GM19025 (cell line): ENCODE measurements around the gene RBM45.
"Not testable (repeated sequence)": the region's sequence is repeated elsewhere in the genome, so short reads cannot be mapped to it uniquely, and the experiment has no call there.

Experiments
- ATAC-seq: cut with Tn5 transposase; IDR thresholded peaks from one replicate; pipeline ENCODE4 v1.9.1; 2021; ENCODE audit warnings: mild to moderate bottlenecking, low read depth, moderate library complexity; ENCODE audit not compliant: unreplicated experiment

RBM45 gene, protein sequence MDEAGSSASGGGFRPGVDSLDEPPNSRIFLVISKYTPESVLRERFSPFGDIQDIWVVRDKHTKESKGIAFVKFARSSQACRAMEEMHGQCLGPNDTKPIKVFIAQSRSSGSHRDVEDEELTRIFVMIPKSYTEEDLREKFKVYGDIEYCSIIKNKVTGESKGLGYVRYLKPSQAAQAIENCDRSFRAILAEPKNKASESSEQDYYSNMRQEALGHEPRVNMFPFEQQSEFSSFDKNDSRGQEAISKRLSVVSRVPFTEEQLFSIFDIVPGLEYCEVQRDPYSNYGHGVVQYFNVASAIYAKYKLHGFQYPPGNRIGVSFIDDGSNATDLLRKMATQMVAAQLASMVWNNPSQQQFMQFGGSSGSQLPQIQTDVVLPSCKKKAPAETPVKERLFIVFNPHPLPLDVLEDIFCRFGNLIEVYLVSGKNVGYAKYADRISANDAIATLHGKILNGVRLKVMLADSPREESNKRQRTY

DNA sequence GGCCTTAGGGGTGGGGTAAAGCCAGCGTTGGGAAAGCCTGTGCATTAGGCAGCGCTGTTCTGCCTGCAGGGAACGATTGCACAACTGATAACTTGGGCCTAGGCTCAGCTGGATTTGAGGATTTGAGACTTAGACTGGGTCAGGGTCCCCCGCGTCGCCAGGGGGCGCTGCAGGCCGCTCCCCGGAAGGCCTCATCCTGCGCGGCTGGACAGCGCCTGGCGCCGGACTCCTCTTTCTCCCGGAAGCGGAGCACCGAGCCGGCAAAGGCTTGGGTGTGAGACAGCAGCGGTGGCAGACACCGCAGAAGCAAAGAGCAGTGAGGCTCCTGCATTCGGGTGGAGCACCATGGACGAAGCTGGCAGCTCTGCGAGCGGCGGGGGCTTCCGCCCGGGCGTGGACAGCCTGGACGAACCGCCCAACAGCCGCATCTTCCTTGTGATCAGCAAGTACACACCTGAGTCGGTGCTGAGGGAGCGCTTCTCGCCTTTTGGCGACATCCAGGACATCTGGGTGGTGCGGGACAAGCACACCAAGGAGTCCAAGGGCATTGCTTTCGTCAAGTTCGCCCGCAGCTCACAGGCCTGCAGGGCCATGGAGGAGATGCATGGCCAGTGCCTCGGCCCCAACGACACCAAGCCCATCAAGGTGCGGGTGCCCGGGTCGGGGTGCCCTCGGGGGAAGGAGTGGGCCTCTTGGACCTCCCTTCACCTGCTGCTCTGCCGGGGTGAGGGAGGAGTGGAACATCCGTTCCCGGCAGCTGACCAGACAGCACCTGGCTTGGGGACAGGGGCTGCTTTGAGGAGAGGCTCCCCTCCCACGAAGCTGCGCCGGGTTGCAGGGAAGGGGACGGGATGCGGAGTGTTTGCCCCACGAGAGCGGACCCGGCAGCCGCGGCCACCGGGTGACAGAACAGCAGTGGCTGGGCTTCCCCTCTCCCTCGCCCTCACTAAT, at the start of gene RBM45:
TSS of gene RBM45 (plus strand) at position 236 of the 951 bp plus-strand sequence. CDS start at position 346, 110 bp downstream.
- peak; percentile 88 for ATAC-seq

DNA sequence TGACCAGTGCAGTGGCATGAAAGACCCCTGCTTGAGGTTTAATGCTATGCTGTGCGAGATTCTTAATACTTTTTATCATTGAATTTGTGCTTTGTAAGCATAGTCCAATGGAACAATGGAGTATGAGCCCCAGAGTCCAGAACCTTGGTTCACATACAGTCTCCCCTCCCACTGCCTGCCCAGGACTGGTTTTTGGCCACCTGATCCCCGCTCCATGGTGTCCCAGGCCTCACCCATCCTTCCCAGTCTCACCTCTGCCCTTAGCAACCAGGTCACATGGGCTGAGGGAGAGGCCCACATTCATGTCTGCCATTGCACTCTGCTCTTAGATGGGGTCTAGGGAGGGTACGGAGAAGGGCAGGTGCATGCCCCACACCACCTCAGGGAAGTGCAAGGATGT, 45.9 kb upstream of the RBM45 start:
- ATAC-seq = no peak

DNA sequence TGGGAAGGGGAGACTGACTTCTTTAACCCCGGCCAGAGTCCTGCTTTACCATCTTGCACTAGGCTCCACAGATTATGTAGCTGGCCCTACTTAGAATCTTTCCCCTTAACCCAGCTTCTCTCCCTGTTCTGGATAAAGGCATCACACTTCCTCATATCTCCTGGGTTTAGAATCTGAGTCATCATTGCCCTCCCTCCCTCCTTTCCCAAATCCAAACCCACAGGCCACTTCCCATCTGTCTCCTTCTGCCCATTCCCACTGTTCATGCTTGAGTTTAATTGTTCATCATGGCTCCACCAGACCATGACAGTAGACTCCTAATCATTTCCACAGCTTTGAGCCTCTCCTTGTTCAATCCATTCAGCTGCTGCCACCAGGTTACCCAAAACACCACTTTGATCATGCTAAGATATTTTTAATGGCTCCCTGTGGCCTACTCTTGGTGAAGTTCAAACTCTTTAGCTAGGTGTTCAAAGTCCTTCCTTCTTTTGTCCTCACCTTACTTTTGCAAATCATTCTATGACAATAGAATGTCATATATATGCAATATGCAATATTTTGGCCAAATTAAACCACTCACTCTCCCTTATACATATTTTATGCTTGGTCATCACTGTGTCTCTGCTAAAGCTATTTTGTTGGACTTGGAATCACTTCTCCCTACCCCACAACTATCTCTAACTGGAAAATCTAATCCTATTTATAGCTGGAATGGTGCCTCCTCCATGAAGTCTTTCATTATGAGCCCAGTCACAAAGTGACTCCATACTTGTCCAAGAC, 45.2 kb upstream of the RBM45 start:
- no peak for ATAC-seq

DNA sequence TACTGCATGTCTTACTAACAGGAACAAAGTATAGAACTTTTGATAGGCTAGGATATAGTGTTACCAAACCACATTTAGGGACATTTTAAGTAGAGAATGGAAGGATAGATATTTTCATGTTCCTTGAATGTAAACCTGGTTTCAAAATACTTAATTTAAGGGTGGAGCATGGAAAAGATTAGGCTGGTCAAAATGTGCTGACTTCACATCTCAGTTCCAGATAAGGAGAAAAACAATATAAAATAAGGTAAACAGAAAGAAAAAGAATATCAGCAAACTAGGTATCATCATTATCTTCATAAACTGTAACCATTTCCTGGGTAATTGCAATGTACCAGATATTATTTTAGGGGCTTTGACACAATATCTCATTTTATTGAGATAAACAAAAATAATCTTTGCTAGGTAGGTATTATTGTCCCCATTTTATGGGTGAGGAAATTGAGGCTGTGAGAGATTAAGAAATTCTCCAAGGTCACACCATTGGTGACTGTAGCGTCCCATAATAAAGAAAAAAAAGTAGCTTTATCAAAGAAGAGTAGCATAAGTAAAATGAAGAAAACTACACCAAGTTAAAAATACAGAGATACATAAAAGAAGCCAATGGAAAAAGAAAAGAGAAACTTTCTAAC, 43.3 kb upstream of the RBM45 start:
- no peak for ATAC-seq

DNA sequence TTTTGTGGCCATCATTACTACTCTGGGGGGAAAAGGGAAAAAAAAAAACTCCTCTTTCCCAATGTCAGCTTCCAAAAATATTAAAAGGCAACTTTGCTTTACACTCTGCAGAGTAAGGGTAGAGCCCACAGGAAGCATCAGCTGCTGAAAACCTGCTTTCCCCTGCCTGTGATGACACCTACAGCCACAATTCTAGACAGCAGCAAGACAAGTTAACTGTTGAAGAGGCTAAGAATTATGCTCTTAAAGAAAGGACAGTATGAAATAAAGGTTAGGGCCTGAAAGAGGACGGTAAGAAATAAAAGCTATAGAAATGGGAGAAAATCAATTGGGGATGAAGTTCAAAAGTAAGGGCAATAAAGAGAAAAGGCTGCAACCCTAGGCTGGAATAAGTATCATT, 42.7 kb upstream of the RBM45 start:
- no peak for ATAC-seq

DNA sequence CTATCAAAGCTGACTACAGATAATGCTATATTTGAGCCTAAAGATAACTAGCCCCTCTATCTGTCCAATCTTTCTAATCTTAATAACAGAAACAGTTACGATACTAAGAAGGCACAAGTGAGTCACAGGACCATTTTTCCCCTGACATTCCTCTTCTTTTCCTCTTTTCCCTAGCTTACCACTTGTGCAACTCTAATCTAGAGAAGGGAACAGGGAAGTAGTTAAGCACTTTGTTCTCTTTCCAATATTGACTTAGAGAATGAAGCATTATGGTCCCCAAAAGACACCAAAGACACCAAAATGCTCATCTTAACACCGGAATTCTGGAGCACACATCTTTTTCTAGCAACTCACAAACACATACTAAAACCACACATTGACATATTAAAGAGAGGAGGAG, 41.4 kb upstream of the RBM45 start:
- ATAC-seq = no peak

DNA sequence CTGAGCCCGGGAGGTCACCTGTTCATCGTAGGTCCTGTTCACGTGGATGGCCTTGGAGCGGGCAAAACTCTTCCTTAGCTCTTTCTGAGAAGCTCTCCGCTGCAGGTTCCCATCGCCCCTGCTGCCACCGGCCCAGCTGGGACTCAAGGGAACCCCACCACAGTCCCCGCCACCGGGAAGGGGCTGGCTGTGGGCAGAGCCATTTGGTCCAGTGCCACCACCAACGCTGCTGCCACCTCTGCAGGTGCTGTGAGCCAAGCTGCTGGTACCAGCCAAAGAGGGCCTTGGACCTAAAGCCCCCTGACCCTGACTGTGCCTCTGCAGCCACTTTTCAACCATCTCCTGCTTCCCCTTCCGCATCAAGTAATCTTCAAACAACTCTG, 40.2 kb upstream of the RBM45 start:
- no peak for ATAC-seq

DNA sequence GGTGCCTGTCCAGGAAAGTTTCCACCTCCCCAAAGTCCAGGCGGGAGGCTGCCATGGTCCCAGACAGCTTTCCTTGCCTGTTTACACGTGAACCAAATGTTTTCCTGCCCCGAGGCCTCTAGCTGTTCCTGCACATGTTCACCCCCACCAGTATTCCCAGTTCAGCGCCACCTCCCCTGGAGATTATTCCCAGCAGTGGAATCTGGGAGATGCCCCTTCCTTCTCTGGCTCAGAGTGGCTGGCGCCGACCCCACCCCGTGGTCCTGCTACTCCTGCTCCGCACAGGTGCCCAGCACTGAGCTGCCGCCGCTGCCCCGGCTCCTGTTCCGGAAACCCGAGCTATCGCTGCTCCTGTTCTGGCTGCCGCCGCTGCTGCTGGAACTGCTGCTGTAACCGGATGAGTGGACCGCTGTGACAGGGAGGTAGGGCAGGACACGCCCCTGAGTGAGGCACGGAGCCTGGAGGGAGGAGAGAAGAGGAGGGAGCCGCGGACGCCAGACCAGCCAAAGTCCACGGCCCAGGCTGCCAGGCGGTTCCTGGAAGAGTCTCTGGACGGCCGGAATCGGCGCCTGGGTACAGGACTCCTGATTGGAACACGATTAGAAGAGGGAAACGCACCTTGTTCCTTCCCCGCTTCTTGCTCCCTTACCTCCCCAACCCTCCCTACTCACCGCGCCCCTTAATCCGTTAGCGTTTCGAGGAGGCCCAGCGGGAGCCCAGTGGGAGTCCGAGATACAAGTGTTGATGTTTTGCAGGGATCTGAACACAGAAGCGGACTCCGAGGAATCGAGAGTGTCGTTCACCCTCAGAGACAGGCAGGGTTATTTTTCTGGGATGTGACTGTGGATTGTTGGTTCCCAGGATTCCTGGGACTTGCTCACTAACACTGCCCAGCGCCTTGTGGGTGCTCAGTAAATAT, 39.6 kb upstream of the RBM45 start, which contains the start of gene PDE11A:
TSS of gene PDE11A (minus strand) at position 395 of the 919 bp plus-strand sequence. CDS start at position 55, 340 bp downstream.
- no peak for ATAC-seq

DNA sequence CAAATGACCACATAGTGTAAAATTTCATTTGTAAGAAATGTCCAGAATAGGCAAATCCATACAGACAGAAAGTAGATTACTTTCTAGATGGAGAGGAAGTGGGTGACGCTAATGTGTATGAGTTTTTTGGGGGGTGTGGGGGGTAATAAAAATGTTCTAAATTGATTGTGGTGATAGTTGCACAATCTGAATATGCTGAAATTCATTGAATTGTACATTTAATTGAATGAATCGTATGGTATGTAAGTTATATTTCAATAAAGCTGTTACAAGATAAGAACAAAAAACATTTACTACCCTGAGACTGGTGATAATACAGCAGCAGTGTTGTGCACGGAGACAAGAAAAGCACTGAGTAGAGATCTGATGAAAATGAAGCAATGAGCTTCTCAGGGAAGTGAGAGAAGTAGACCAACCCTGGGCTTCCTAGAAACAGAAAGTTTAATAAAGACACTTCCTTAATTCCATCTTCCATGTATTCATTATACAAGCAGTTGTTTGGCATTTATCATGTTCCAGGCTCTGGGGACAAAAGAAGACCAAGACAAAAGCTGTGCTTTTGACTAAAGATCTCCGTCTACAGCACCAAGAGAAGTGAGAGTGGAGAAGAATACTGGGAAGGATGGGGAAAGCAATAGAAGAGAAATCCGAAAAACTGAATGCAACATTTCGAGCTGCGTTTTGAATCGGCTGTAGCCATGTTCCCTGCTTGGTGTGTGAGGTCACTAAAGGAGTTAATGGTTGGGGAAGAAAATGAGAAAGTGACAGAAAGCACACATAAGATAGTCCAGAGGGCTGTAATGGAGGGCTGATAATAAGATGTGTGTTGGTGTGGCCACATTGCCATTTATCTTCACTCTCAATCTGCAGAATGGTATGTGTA, 37.9 kb upstream of the RBM45 start:
- no peak for ATAC-seq

DNA sequence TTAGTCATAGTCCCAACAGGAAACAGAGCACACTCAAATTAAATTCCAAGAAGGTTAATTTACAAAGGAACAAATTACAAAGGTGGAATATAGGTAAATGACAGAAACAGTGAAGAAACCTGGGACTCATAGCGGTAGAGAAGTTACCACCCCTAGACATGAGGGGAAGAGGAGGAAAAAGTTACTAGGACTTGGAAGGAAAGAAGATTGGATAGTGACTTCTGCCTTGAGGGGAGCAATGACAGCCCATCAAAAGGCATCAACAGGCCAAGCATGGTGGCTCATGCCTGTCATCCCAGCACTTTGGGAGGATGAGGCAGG, 37.3 kb upstream of the RBM45 start:
- no peak for ATAC-seq

DNA sequence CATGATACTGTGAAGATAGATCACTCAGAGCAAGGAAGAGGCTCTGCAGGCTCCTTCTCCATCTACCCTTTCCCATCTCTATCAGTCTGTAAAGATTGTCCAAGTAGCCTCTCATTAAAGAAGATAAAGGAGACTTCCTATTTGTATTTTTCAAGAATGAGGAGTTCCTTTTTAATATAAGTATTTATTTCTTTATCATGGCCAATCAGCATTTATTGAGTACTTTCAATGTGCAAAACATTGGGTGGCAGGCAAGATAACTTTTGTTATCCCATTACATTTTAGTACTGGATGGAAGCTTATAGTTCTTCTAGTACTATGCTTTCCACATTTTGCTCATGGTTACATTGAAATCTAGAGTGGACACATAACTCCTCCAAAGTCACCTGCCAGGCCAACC, 36.1 kb upstream of the RBM45 start:
- ATAC-seq = no peak

DNA sequence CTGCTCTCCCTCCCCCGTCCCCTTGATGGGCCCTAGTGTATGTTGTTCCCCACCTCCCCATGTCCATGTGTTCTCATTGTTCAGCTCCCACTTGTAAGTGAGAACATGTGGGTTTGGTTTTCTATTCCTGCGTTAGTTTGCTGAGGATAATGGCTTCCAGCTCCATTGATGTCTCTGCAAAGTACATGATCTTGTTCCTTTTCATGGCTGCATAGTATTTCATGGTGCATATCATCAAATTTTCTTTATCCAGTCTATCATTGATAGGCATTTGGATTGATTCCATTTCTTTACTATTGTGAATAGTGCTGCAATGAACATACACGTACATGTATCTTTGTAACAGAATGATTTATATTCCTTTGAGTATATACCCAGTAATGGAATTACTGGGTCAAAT, 33.0 kb upstream of the RBM45 start:
- not testable (repeated sequence) for ATAC-seq

DNA sequence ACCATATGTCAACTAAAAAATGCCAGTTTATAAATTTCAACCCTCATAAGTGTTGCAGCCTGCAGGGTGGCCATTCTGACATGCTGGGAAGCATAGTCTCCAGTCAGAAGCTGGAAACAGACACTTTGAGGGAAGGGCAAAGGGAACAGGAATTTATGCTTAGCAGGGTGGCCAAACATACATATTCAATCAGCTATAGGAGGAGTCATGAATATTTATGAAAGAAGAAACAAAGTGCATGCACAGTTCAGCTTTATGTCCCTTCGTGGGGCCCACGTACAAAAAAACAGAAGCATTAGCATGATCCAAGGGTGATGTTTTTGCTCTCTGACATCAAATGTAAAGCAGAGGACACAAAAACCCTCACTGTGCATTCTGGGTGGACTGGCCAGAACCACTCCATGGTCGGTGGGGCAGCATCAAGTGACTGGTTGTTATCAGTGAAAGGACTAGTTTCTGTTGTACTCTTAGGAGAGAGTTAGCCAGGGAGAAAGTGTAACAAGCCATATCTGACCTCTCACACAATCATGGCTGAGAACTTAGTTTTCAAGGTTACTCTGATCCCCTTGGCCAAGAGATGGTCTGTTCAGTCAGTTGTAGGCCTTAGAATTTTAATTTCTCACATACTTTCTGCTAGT, 29.7 kb upstream of the RBM45 start:
- no peak for ATAC-seq

DNA sequence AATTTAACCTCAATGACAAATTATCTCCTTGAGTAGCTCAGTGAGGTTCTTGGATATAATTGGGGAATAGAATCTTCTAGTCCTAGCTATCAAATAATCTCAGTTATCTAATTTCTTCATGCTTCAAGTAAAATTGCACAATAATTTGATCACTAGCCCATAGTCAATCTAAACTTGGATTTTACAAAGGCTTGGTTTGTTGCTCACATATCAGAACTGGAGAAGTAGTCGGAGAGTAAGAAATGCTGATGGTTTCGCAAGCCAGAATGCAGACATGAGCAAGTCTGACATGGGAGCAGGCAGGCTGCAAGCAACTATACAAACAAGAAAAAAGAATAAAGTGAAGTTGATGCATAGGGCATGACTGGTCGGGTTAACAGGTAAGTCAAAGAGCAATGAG, 28.0 kb upstream of the RBM45 start:
- no peak for ATAC-seq

DNA sequence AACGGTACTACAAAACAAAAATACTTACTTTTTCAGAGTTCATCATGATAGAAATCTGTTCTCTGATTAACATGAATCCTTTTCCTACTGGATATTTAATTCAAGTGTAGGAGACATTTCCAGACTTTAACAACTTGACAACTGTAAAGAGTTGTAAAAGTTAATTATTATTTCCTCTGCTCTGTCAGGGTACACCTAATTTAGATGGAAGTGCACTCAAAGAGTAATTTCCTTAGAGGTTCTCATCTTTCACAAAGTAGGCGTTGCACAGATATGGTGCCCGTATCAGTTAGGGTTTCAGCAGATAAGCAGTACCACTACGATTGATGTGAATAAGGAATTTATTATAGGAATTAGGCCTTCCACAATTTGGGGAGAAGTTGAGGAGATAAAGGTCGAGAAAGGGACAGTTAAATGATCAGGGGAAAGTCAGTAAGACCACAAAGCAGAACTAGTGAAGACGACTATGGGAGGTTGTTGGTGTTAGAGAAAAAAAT, 23.4 kb upstream of the RBM45 start:
- no peak for ATAC-seq

DNA sequence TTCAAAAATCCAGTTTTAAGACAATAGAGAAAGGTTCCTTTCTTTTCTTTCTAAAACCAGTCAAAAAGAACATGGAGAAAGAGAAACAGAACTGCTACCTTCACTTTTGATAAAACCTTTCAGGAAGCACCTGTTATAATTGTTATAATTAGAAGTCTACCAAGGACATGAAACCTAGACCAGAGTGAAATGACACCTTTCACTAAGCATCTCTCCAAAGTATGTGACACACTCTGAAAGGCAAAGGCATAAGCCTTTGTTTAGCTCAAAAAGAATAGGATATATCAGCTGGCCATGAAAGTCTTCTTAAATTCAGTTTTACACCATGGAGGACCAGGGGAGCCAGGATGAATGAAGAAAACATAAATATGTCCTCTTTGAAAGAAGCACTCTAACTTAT, 18.8 kb upstream of the RBM45 start:
- ATAC-seq = no peak

DNA sequence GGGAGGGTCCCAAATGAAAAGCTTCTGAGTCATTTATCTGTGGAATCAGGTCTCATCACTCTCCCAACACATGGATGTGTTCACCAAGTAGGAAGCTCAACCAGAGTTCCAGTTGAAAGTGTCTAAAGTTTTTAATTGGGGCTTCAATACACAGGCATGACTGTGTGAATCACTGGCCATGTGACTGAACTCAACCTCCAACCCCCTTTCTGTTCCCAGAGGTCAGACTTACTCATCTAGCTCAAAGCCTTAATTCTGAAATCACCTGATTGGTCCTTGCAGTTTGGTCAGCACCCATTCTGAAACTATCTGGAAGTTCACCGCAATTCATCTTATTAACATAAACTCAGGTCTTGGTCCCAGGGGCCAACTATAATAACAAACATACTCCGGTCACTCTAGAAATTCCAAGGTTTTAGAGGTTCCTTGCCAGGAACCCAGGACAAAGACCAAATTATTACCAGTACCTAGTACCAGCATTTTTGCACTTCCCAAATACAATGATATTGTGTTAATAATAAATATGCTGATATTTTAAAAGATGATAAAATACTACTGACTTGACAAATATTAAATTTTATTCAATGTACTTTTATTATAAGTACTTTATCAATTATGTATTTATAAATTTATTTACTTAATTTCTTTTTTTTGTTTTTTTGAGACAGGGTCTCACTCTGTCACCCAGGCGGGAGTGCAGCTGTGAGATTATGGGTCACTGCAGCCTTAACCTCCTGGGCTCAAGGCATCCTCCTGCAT, 10.7 kb upstream of the RBM45 start:
- ATAC-seq = no peak
